NB4 (cell line): ENCODE measurements around the gene SLC4A7.

Experiments used
- POLR2A ChIP-seq: IDR thresholded peaks from 2 replicates; pipeline ENCODE4 v1.6.1; 2011; ENCODE audit warnings: mild to moderate bottlenecking; ENCODE audit not compliant: insufficient read length; ENCODE audit errors: extremely low read depth
- TF ChIP-seq, protein P1 (sequence below): IDR thresholded peaks from one replicate; pipeline ENCODE4 v1.5.1; 2012; ENCODE audit warnings: low read depth, low read length

GRCh38 chr3:27352047-27352446, 132.1 kb downstream of the SLC4A7 start:
- TF ChIP-seq, protein P1, sequence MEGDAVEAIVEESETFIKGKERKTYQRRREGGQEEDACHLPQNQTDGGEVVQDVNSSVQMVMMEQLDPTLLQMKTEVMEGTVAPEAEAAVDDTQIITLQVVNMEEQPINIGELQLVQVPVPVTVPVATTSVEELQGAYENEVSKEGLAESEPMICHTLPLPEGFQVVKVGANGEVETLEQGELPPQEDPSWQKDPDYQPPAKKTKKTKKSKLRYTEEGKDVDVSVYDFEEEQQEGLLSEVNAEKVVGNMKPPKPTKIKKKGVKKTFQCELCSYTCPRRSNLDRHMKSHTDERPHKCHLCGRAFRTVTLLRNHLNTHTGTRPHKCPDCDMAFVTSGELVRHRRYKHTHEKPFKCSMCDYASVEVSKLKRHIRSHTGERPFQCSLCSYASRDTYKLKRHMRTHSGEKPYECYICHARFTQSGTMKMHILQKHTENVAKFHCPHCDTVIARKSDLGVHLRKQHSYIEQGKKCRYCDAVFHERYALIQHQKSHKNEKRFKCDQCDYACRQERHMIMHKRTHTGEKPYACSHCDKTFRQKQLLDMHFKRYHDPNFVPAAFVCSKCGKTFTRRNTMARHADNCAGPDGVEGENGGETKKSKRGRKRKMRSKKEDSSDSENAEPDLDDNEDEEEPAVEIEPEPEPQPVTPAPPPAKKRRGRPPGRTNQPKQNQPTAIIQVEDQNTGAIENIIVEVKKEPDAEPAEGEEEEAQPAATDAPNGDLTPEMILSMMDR = no peak
- TF ChIP-seq POLR2A = no peak
